Right lobe of liver (tissue), 4 donors: ENCODE data around the gene PCLO.

Experiments
- CTCF ChIP-seq, 4 donors: fragments of 200-600 bp in 3 of 4; fragments of 450-650 bp in 1 of 4; IDR thresholded peaks; one replicate each; pipeline versions ENCODE4 v1.5.1 to v1.8.0; 2016 to 2022; ENCODE audit warnings: antibody characterized with exemption in 4 of 4, mild to moderate bottlenecking in 2 of 4
- POLR2A ChIP-seq: fragments of 450-650 bp; IDR thresholded peaks from one replicate; pipeline ENCODE4 v1.6.1; 2017; ENCODE audit warnings: antibody characterized with exemption, mild to moderate bottlenecking
- donor health status: DM: no; HTN: no; CAD: no.
- donor health status: DM: no; HTN: no; CAD: no.
- donor health status: DM: no; HTN: yes; CAD: no.

DNA sequence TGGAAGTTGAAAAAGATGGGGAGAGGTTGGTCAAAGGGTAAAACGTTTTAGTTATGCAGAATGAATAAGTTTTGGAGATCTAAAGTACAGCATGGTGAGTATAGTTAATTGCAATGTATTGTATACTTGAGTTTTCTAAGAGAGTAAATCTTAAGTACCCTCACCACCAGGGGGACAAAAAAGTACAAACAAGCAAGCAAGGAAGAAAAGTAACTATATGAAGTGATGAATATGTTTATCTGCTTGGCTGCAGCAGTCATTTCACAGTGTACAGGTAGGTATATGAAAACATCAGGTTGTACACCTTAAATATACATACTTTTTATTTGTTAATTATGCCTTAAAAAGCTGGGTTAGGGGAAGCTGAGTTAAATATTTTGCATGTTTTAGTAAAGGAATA is 157.3 kb downstream of the PCLO start:
- TF ChIP-seq CTCF (IDR thresholded peaks at IDR 0.05) (no peak), POLR2A (no peak)
